PC-3 (cell line): ENCODE measurements around the gene SENP7.

Experiments used
- EZH2phosphoT487 ChIP-seq: fragments of 300-600 bp; sonication (generic); IDR thresholded peaks from 2 replicates; pipeline ENCODE4 v1.6.1; 2018; ENCODE audit warnings: mild to moderate bottlenecking, antibody characterized with exemption, low read length, borderline replicate concordance
- TF ChIP-seq, protein P1 (sequence below): fragments of 300-600 bp; sonication (generic); conservative IDR thresholded peaks from 2 replicates; pipeline ENCODE4 v1.5.1; 2017; ENCODE audit warnings: antibody characterized with exemption, low read depth, mild to moderate bottlenecking, low read length

DNA sequence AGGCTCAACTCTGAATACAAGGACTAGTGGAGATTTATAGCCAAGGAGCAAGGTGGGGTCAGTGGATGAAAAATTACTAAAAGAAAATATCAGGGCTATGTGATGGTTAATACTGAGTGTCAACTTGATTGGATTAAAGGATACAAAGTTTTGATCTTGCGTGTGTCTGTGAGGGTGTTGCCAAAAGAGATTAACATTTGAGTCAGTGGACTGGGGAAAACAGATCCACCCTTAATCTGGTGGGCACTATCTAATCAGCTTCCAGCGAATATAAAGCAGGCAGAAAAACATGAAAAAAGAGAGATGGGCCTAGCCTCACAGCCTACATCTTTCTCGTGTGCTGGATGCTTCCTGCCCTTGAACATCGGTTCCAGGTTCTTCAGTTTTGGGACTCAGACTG, 14.4 kb upstream of the SENP7 start:
- TF ChIP-seq, protein P1, sequence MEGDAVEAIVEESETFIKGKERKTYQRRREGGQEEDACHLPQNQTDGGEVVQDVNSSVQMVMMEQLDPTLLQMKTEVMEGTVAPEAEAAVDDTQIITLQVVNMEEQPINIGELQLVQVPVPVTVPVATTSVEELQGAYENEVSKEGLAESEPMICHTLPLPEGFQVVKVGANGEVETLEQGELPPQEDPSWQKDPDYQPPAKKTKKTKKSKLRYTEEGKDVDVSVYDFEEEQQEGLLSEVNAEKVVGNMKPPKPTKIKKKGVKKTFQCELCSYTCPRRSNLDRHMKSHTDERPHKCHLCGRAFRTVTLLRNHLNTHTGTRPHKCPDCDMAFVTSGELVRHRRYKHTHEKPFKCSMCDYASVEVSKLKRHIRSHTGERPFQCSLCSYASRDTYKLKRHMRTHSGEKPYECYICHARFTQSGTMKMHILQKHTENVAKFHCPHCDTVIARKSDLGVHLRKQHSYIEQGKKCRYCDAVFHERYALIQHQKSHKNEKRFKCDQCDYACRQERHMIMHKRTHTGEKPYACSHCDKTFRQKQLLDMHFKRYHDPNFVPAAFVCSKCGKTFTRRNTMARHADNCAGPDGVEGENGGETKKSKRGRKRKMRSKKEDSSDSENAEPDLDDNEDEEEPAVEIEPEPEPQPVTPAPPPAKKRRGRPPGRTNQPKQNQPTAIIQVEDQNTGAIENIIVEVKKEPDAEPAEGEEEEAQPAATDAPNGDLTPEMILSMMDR: no peak
- no peak for TF ChIP-seq EZH2phosphoT487
